Astrocyte of the spinal cord (primary cell): Measurements from ENCODE around the gene ST6GALNAC3.
A peak's percentile ranks its signal among the peaks of the same experiment; 100 is the strongest.

Experiments used
- DNase-seq: peaks from one replicate; pipeline ENCODE4 v3.0.0; 2011; ENCODE audit warnings: low read depth, low spot score
- H3K4me3 ChIP-seq: 2 replicates; pipeline ENCODE4 v1.5.1; 2011; ENCODE audit warnings: low read depth, mild to moderate bottlenecking, low read length, moderate library complexity
- in situ Hi-C: cut with HindIII; loops from 2 replicates; pipeline ENCODE4 v1.10.0; 2017; ENCODE audit warnings: low sequenced_read_pairs
- TF ChIP-seq, protein P1 (sequence below): IDR thresholded peaks from 2 replicates; pipeline ENCODE4 v1.5.1; 2012; ENCODE audit warnings: low read depth, mild to moderate bottlenecking, low read length, inconsistent platforms

The ST6GALNAC3 gene

DNA sequence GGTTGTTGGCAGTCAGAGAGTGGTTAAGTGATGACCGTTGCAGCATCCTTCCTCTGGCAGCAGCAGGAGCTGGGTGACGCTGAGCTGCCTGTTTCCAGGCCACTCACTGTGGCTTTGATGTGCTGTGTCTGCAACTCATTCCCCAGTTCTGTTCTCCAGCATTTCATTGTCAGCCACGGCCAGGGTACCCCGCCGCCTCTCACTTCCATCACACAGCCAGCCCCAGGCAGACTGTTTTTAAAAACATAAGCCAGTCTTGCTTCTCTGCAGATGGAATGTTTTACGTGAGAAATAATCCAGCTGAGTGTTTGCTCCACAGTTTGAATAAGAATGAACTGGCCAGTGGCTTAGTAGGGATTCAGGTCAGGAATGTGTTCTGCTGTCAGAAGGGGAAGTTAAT, 21.5 kb upstream of the ST6GALNAC3 start:
- H3K4me3 ChIP-seq: no peak overlapping the region
- in situ Hi-C loops: no loop called here
- TF ChIP-seq, protein P1, sequence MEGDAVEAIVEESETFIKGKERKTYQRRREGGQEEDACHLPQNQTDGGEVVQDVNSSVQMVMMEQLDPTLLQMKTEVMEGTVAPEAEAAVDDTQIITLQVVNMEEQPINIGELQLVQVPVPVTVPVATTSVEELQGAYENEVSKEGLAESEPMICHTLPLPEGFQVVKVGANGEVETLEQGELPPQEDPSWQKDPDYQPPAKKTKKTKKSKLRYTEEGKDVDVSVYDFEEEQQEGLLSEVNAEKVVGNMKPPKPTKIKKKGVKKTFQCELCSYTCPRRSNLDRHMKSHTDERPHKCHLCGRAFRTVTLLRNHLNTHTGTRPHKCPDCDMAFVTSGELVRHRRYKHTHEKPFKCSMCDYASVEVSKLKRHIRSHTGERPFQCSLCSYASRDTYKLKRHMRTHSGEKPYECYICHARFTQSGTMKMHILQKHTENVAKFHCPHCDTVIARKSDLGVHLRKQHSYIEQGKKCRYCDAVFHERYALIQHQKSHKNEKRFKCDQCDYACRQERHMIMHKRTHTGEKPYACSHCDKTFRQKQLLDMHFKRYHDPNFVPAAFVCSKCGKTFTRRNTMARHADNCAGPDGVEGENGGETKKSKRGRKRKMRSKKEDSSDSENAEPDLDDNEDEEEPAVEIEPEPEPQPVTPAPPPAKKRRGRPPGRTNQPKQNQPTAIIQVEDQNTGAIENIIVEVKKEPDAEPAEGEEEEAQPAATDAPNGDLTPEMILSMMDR: no peak
- no peak for DNase-seq

DNA sequence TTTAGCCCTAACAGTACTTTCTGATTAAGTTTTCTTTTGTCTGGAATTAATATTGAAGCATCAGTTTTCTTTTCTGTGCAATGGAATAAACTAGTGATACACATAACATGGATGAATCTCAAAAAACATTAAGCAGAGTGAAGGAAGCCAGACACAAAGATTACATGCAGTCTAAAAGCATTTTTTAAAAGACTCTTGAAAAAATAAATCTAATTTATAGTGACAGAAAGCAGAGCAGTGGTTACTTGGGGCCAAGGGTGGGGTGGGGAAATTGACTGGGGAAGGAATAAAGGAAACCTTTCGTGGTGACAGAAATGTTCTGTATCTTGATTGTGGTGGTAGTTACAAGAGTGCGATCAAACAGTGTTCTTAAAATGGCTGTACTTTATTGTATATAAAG, 20.2 kb upstream of the ST6GALNAC3 start:
- in situ Hi-C loops: no loop called here
- H3K4me3 ChIP-seq: no peak overlapping the region
- TF ChIP-seq, protein P1: no peak
- no peak for DNase-seq

DNA sequence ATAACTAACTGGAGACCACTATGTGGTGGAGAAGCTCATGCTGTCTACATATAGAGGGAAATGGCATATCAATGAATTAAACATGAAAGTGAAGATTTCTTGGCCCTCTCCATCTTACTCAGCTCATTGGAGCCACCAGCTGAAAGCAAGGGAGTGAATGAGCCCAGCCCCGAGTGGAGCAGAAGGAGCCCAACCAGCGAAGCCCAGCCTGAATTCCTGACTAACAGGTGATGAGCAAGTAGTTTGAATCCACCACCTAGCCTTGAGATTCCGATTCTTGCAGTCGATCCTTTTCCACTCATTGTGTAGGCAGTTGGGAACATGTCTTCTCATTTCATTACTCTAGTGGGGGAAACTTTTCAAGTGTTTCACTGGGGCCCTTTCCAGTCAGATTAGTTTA, 18.6 kb upstream of the ST6GALNAC3 start:
- TF ChIP-seq, protein P1: no peak
- H3K4me3 ChIP-seq: no peak overlapping the region
- DNase-seq: no peak
- in situ Hi-C loops: no loop called here

DNA sequence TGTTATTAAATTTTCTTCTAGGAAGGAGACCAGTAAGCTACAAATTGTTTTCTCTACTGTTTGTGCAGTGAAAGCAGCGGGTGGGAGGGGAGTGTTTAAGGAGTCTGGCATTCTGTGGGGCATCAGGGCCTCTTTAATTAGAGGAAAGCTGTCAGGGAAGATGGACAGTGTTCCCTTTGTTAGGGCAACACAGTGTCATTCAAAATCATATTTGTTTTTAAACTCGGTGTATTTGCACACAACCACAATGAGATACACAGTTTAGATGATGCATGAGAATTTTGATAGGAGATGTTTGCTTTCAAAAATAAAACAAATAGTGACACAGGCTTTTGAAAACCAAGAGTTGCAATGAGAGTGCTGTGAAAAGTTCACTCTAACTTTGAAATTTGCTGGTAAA, 15.1 kb upstream of the ST6GALNAC3 start:
- no peak overlapping the region for H3K4me3 ChIP-seq
- no peak for DNase-seq
- TF ChIP-seq, protein P1: no peak
- in situ Hi-C loops: no loop called here

DNA sequence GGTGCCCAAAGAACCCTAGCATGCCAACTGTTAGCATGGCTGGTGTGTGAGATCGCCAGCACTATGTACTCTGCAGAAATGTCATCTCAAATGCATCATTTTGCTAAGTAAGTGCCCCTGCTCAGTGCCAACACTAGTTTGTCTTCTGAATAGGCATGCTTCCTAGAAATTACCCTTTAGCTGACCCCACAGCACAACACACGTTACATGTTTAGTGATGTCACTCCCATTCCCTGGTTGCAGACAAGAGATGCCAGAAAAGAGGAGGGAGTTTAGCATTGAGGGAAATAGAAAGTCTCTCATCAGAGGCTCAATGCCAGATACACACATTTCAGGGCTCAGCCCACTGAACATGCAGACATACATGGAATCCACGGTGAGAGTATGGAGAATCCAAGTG, 9.3 kb upstream of the ST6GALNAC3 start:
- TF ChIP-seq, protein P1: no peak
- H3K4me3 ChIP-seq: no peak overlapping the region
- no peak for DNase-seq
- in situ Hi-C loops: no loop called here

DNA sequence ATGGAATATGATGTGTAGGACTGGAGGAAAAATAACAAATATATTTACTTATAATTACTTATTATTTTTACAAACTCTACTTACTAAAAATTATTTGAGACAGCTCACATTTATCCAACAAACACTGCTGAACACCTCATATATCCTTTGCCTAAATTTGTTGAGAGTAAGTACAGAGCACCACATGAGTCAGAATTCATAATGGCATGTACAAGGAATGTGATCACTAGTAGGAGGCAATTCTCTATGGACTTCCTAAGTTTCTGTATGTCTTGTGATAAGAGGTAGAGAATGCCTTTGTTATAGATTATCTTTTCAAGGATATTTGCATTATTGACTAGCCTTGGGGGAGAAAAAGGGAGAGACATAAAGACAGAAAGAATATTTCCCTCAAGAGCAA, 8.2 kb upstream of the ST6GALNAC3 start:
- in situ Hi-C loops: no loop called here
- TF ChIP-seq, protein P1: no peak
- no peak overlapping the region for H3K4me3 ChIP-seq
- peak; percentile 24 for DNase-seq

DNA sequence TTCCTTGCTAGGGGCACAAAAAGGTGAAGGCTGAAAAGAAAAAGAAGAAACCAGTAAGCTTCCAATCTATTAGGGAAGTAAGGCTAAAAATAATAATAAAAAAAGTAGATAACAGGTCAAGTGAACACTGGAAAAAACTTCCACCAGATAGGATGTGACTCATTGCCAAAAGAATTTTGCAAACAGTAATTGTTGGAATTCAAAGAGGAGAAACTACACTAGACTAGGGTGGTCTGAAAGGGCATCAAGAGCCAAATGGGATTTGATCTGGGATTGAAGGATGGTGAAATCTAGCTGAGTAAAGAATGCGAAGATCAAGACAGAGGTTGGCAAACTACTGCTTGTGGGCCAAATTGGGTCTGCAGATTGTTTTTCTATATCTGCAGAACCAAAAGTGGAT, 6.0 kb upstream of the ST6GALNAC3 start:
- DNase-seq: peak; percentile 23
- TF ChIP-seq, protein P1: no peak
- in situ Hi-C loops: no loop called here
- H3K4me3 ChIP-seq: no peak overlapping the region
